Measurements from ENCODE around the gene ALDH16A1.
"Not testable (repeated sequence)": the region's sequence is repeated elsewhere in the genome, so short reads cannot be mapped to it uniquely, and the experiment has no call there.

ALDH16A1 gene

GRCh38 chr19:49439836-49440235, 13.2 kb upstream of the ALDH16A1 start:
- DNase-seq (ENCODE audit: extremely low read depth in 1 of 2, low read depth in 1 of 2) = no peak

GRCh38 chr19:49440439-49441209, 12.4 kb upstream of the ALDH16A1 start:
- DNase-seq (ENCODE audit: extremely low read depth in 1 of 2, low read depth in 1 of 2) = no peak

DNA sequence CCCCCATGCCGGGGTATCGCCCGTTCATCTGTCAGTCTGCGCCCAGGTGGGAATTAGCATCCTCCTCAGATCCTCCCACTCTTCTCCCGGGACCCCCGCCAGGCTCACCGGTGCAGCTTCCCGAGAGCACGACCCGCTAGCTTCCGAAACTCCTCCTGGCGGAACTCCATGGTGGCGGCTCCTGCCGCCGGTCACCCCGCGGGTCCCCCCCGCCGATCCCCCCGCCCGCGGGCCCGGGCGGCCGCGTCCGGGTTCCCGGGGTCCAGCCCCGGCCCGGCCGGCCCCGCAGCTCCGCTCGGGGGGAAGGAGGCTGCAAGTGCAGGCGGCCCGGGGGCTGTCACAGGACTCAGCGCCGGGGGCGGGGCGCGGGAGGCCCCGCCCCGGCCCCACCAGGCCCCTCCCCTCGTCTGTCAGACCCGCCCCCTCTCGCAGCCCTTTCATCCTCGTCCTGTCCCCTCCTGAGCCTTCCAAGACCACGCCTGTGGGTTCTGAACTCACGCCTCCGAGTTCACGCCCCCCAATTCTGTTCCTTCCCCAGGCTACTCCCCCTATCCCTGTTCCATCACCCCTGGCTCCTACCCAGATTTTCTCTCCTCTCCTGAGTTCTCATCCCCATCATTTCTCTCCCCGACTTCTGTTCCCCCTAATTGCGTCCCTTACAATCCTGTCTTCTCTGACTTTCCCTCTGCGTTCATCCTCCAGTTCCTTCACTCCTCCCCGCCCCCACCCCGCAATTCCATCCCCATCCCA, 11.6 kb upstream of the ALDH16A1 start, which contains the start of gene SLC17A7:
Gene SLC17A7 (minus strand): TSS at position 318 of the 750 bp plus-strand sequence. CDS start 148 bp downstream, at position 170.
- DNase-seq (ENCODE audit: extremely low read depth in 1 of 2, low read depth in 1 of 2) = no peak

GRCh38 chr19:49441960-49442350, 11.1 kb upstream of the ALDH16A1 start:
- DNase-seq (ENCODE audit: extremely low read depth in 1 of 2, low read depth in 1 of 2) = no peak

DNA sequence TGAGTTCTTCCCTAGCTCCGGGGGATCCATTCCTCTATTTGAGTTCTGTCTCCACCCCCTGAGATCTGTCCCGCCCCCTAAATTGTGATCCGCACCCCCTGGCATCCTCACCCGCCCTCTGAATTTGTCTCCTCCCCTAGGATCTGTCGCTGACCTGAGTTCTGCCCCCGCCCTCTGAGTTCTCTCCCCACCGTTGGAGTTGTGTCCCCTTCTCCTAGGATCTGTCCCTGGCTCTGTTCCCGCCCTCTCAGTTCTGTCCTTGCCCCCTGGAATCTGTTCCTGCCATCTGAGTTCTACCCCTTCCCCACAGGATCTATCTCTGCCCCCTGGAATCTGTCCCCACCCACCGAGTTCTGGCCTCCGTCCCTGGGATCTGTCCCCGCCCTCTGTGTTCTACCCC, 10.7 kb upstream of the ALDH16A1 start:
- no peak for DNase-seq (ENCODE audit: extremely low read depth in 1 of 2, low read depth in 1 of 2)

GRCh38 chr19:49442771-49443365, 10.2 kb upstream of the ALDH16A1 start:
- DNase-seq (ENCODE audit: extremely low read depth in 1 of 2, low read depth in 1 of 2) = peak in 1 of 2 donors; percentile 67

DNA sequence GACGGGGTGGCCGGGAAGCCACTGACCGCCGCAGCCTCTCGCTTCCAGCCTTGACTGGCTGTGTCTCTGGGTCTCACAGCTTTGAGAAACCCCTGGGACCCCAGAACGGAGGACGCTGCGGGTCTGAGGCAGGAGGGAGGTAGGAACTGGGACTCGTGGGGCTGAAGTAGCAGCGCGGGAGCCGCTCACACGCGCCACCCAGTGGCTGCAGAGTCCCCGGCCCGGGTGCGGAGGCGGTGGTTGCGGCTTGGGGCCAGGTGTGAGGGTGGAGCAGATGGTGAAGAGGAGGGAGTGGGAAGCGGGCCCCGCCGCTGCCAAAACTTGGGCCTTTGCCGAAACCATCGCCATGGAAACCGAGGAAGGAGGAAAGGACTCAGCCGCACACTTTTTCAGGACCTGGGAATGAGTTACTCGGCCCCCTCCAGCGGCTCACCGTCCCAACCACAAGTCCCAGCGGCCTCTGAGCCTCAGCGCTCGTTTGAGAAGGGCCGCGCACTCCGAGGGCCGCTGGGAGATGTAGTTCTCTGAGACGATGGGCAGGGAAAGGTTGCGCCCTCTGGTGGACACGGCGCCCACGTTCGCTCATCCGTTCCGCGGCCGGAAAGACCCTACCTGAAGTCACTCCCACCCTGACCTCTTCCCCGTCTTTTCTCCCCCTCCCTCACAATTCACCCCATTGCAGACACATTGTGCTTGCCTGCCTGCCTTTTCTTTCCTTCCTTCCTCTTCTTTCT, 9.5 kb upstream of the ALDH16A1 start:
- DNase-seq (ENCODE audit: extremely low read depth in 1 of 2, low read depth in 1 of 2) = peak; percentile 82 to 88

- not testable (repeated sequence) for DNase-seq (ENCODE audit: extremely low read depth in 1 of 2, low read depth in 1 of 2)
Observed at GRCh38 chr19:49444100-49444700, 8.8 kb upstream of the ALDH16A1 start.

DNA sequence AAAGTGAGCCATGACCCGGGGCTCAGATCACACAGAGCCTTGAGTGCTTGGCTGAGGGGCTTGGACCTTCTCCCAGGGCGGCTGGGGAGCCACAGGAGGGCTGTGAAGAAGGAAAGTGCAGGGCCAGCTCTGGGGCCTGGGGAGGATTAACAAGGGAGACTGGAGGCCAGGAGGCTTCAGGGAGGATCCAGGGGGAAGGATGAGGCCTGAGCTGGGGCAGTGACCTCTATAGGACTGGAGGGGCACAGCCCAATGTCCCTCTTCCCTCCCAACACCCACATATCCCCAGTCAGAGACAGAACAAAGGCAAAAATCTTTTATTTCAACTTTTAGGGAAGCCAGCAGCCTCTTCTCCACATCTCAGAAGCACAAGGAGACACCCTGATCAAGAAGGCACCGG, 7.0 kb upstream of the ALDH16A1 start:
- no peak for DNase-seq (ENCODE audit: extremely low read depth in 1 of 2, low read depth in 1 of 2)

DNA sequence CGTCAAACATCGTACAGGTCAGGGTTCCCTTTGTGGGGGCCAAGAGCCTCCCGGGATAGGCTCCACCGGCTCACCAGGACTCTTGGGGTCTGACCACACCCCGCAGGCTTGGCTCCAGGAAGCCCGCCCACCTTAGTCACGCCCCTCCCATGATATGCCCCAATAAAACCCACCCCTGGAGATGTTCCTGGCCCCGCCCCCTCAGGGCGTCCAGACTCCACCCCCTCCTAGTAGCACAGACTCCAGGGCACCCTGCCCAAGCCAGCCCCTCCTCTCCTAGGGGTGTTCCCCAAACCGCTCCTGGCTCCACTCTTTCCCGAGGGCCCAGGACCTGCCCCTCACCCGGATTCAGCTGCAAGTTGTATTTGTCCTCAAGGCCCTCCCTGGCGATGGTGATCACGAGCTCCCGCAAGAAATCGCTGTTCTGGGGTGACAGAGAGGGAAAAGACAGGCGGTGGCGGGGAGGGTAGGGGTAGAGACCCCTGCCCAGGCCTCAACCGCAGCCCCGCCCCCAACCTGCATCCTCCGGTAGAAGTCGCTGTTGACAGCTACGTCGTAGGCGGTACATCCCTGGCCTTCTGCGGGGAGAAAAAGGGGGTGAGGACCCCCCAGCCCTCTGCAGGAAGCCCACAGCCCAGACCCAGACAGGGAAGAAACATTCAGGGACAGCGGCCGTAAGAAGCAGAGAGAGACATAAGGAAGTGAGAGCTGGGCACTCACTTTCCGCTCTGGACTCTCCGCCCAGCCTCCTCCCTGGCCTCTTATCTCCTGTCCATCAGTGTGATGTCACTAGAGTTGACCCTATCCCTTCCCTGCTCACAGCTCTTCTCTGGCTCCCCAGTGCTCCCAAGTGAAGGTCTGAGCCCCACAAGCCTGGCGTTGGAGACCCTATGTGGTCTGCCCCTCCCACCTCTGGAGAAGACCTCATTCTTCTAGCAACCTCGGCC, 5.3 kb upstream of the ALDH16A1 start:
- no peak for DNase-seq (ENCODE audit: extremely low read depth in 1 of 2, low read depth in 1 of 2)

DNA sequence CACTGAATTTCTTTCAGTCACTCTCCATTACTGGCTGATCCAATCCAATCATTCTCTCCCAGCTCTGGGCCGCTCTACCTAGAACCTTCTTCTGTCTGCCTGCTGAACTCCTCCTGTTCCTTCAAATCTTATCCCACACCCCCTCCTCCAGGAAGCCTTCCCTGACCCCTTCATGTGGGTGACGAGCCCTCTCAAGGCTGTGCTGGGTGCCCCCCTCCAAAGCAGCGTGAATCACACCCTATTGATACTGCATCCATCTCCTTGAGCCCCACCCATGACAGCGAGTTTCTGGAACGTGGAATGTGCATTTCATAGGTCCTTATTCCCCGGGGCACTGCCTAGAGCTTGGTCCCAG, 4.6 kb upstream of the ALDH16A1 start:
- DNase-seq (ENCODE audit: extremely low read depth in 1 of 2, low read depth in 1 of 2) = no peak

DNA sequence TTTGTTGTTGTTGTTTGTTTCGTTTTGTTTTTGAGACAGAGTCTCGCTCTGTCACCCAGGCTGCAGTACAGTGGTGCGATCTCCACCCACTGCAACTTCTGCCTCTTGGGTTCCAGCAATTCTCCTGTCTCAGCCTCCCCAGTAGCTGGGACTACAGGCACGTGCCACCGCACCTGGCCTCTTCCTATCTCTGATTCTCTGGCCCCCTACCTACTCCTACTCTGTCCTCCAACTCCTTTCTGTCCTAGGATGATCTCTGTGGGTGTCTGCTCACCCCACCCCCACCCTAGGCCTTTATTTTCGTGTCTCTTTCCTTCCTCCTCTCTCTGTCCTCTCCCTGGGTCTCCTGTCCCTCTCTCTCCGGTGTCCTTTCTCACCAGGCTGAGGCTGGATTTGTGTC, 2.6 kb upstream of the ALDH16A1 start:
- DNase-seq (ENCODE audit: extremely low read depth in 1 of 2, low read depth in 1 of 2) = no peak

DNA sequence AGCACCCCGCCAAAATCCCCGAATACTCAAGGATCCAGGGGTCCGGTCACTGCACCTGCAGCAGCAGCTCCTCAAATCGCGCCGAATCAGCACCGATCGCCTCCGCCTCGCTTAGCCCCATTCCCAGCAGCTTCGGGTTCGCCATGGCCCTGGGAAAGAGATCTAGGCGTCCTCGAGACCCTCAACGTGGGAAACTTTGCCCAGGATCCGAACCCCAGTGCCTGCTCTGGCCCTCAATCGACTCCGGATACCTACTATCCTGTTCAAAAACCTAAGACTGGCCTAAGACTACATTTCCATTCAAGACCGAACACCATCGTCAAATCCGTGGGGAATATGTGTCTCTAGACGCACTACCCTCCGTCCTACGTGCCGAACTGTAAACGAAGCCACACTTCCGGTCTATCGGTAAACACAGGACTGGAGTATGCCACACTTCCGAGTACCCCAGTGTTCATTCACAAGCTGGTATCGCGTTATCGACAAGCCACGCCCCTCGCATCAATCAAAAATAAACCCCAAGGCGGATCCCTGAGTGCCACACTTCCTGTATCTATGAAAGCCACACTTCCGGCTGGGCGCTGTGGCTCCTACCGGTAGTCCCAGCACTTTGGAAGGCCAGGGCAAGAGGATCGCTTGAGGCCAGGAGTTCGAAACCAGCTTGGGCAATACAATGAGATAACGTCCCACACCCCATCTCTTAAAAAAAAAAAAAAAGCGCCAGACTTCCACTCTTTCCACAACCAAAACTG, 1.4 kb upstream of the ALDH16A1 start, which contains the start of gene PIH1D1:
Gene PIH1D1 (minus strand): TSS at position 385 of the 752 bp plus-strand sequence. CDS start 240 bp downstream, at position 145.
- peak; percentile 86 to 95 for DNase-seq (ENCODE audit: extremely low read depth in 1 of 2, low read depth in 1 of 2)

- DNase-seq (ENCODE audit: extremely low read depth in 1 of 2, low read depth in 1 of 2) = no peak
Observed at GRCh38 chr19:49453757-49454240, 774 bp downstream of the ALDH16A1 start.

- DNase-seq (ENCODE audit: extremely low read depth in 1 of 2, low read depth in 1 of 2) = no peak
Observed at GRCh38 chr19:49455773-49456172, 2.7 kb downstream of the ALDH16A1 start.

DNA sequence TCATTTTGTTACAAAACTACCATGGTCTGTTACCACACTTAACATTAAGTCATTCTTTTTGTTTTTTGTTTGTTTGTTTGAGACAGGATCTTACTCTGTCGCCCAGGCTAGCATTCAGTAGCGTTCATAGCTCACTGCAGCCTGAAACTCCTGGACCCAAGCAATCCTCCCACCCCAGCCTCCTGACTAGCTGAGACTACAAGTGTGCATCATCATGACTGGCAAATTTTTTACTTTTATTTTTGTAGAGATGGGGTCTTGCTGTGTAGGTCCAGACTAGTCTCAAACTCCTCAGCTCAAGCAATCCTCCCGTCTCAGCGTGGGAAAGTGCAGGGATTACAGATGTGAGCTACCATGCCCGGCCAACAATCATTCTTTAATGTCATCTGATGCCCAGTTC, 3.3 kb downstream of the ALDH16A1 start:
- DNase-seq (ENCODE audit: extremely low read depth in 1 of 2, low read depth in 1 of 2) = no peak

- no peak for DNase-seq (ENCODE audit: extremely low read depth in 1 of 2, low read depth in 1 of 2)
Observed at GRCh38 chr19:49458567-49458903, 5.5 kb downstream of the ALDH16A1 start.

DNA sequence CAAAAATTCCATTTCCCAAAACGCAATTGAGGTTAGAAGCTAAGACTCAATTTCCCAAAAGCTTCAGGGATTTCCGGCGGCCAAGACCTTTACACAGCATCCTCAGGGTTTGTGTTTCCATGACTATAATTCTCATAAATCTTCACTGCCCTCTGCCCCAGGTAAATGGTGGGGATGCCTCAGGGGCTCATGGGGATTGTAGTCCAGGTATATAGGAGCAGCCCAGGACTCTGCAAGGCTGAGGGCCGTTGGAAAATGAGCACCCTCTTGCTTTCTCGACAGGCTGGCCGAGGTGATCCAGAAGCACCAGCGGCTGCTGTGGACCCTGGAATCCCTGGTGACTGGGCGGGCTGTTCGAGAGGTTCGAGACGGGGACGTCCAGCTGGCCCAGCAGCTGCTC, 6.4 kb downstream of the ALDH16A1 start:
- DNase-seq (ENCODE audit: extremely low read depth in 1 of 2, low read depth in 1 of 2) = no peak

GRCh38 chr19:49461130-49461529, 8.1 kb downstream of the ALDH16A1 start:
- DNase-seq (ENCODE audit: extremely low read depth in 1 of 2, low read depth in 1 of 2) = not testable (repeated sequence)

All from stimulated activated CD8-positive, alpha-beta memory T cell treated with anti-CD3 and anti-CD28 coated beads, Interleukin-7, amount 100 ng/mL, for 48 hours (primary cell).